Esophagus (tissue), 2 donors: Measurements from ENCODE around the gene PTPRQ. TPM values are rescaled to one million over a fixed set of nuclear protein-coding genes. Genes with fewer than 3 reads are reported as not detected.

Source experiments
- H3K27ac ChIP-seq, 2 donors: one replicate each; pipeline ENCODE4 v1.5.1; 2013; ENCODE audit warnings: low read depth in 2 of 2, mild to moderate bottlenecking in 2 of 2, inconsistent platforms in 1 of 2, low read length in 1 of 2, moderate library complexity in 1 of 2
- H3K27me3 ChIP-seq, 2 donors: one replicate each; pipeline ENCODE4 v1.6.1; 2013; ENCODE audit warnings: low read length in 2 of 2, control low read depth in 1 of 2, mild to moderate bottlenecking in 1 of 2; ENCODE audit not compliant: insufficient read depth in 2 of 2, control insufficient read depth in 1 of 2
- H3K36me3 ChIP-seq, 2 donors: one replicate each; pipeline ENCODE4 v1.6.1; 2013; ENCODE audit warnings: low read length in 1 of 2; ENCODE audit not compliant: control insufficient read depth in 2 of 2, insufficient read depth in 2 of 2
- H3K4me1 ChIP-seq, 2 donors: one replicate each; pipeline ENCODE4 v1.6.1; 2013; ENCODE audit warnings: low read length in 1 of 2; ENCODE audit not compliant: control insufficient read depth in 2 of 2, insufficient read depth in 2 of 2
- H3K4me3 ChIP-seq, 2 donors: one replicate each; pipeline ENCODE4 v1.5.1; 2013; ENCODE audit warnings: low read length in 2 of 2, mild to moderate bottlenecking in 2 of 2, low read depth in 1 of 2, moderate library complexity in 1 of 2
- H3K9me3 ChIP-seq, 2 donors: one replicate each; pipeline ENCODE4 v1.6.1; 2013; ENCODE audit warnings: mild to moderate bottlenecking in 2 of 2, low read depth in 1 of 2, low read length in 1 of 2, moderate library complexity in 1 of 2; ENCODE audit not compliant: control insufficient read depth in 2 of 2, insufficient read depth in 1 of 2
- WGBS, 2 donors: extraction: QIAGEN DNeasy Blood & Tissue Kit; methylation state at CpG; one replicate each; pipeline ENCODE4 v1.1.7; 2013; 5-methylcytosine and 5-hydroxymethylcytosine counted together
- polyA plus RNA-seq, 2 donors: library from polyadenylated mRNA; stranded (reverse); fragments of 200-250 nt; gene quantifications; one replicate each; pipeline ENCODE4 v1.2.3, GENCODE V29; 2013
- donor health status: healthy with polysubstance abuse.
- donor health status: Bipolar disorder and iron deficiency.

PTPRQ gene
- polyA plus RNA-seq, 2 donors = 0.20 to 0.22 TPM

GRCh38 chr12:80625051-80625450 is 181.0 kb downstream of the PTPRQ start:
- no peaks in the 10 kb centered on the region for H3K9me3 ChIP-seq
- H3K4me1 ChIP-seq = no peaks in the 10 kb centered on the region
- no peak overlapping the region for H3K4me3 ChIP-seq
- H3K36me3 ChIP-seq = no peaks in the 10 kb centered on the region
- H3K27ac ChIP-seq = no peak overlapping the region
- WGBS, 2 donors = 79 to 86% methylated on average over 1 of the region's 1 CpG
- no peaks in the 10 kb centered on the region for H3K27me3 ChIP-seq

- Histone ChIP-seq H3K27me3 (no peaks in the 10 kb centered on the region), H3K9me3 (no peaks in the 10 kb centered on the region), H3K4me3 (no peak overlapping the region), H3K4me1 (no peaks in the 10 kb centered on the region), H3K36me3 (no peaks in the 10 kb centered on the region), H3K27ac (no peak overlapping the region)
- 54 to 61% methylated on average over 3 of the region's 3 CpGs for WGBS, 2 donors
Measured at GRCh38 chr12:80625901-80626300, 181.9 kb downstream of the PTPRQ start.

- Histone ChIP-seq H3K4me3 (no peak overlapping the region), H3K27me3 (no peaks in the 10 kb centered on the region), H3K27ac (no peak overlapping the region), H3K9me3 (no peaks in the 10 kb centered on the region), H3K36me3 (no peaks in the 10 kb centered on the region), H3K4me1 (no peaks in the 10 kb centered on the region)
Measured at GRCh38 chr12:80627782-80628181, 183.7 kb downstream of the PTPRQ start.

- no peaks in the 10 kb centered on the region for H3K4me1 ChIP-seq
- no peak overlapping the region for H3K27ac ChIP-seq
- H3K9me3 ChIP-seq = no peaks in the 10 kb centered on the region
- H3K4me3 ChIP-seq = no peak overlapping the region
- no peaks in the 10 kb centered on the region for H3K27me3 ChIP-seq
- WGBS, 2 donors = 43 to 49% methylated on average over 4 of the region's 4 CpGs
- H3K36me3 ChIP-seq = no peaks in the 10 kb centered on the region
Measured at GRCh38 chr12:80632835-80633234, 188.8 kb downstream of the PTPRQ start.

- Histone ChIP-seq H3K9me3 (no peaks in the 10 kb centered on the region), H3K36me3 (no peaks in the 10 kb centered on the region), H3K27me3 (no peaks in the 10 kb centered on the region), H3K4me3 (no peak overlapping the region), H3K27ac (no peak overlapping the region), H3K4me1 (no peaks in the 10 kb centered on the region)
- 60 to 62% methylated on average over 6 of the region's 6 CpGs for WGBS, 2 donors
Measured at GRCh38 chr12:80634903-80635302, 190.9 kb downstream of the PTPRQ start.

GRCh38 chr12:80636832-80637231 is 192.8 kb downstream of the PTPRQ start:
- Histone ChIP-seq H3K4me1 (no peaks in the 10 kb centered on the region), H3K9me3 (no peaks in the 10 kb centered on the region), H3K27ac (no peak overlapping the region), H3K36me3 (no peaks in the 10 kb centered on the region), H3K4me3 (no peak overlapping the region), H3K27me3 (no peaks in the 10 kb centered on the region)
- WGBS, 2 donors = 74 to 79% methylated on average over 4 of the region's 4 CpGs

- H3K4me1 ChIP-seq = no peaks in the 10 kb centered on the region
- no peaks in the 10 kb centered on the region for H3K9me3 ChIP-seq
- 78 to 86% methylated on average over 2 of the region's 2 CpGs for WGBS, 2 donors
- no peak overlapping the region for H3K4me3 ChIP-seq
- H3K27ac ChIP-seq = no peak overlapping the region
- no peaks in the 10 kb centered on the region for H3K27me3 ChIP-seq
- no peaks in the 10 kb centered on the region for H3K36me3 ChIP-seq
Measured at GRCh38 chr12:80641936-80642335, 197.9 kb downstream of the PTPRQ start.

GRCh38 chr12:80643961-80644360 is 199.9 kb downstream of the PTPRQ start:
- 25 to 33% methylated on average over 2 of the region's 2 CpGs for WGBS, 2 donors

GRCh38 chr12:80648881-80649280 is 204.8 kb downstream of the PTPRQ start:
- Histone ChIP-seq H3K36me3 (no peaks in the 10 kb centered on the region), H3K4me1 (no peaks in the 10 kb centered on the region), H3K27me3 (no peaks in the 10 kb centered on the region), H3K9me3 (no peaks in the 10 kb centered on the region), H3K27ac (no peak overlapping the region), H3K4me3 (no peak overlapping the region)
- WGBS, 2 donors = 29 to 38% methylated on average over 1 of the region's 1 CpG

More at GRCh38 chr12:80643961-80644360, 199.9 kb downstream of the PTPRQ start:
- Histone ChIP-seq H3K4me1 (no peaks in the 10 kb centered on the region), H3K36me3 (no peaks in the 10 kb centered on the region), H3K4me3 (no peak overlapping the region), H3K27me3 (no peaks in the 10 kb centered on the region), H3K9me3 (no peaks in the 10 kb centered on the region), H3K27ac (no peak overlapping the region)

GRCh38 chr12:80655751-80656150 is 211.7 kb downstream of the PTPRQ start:
- WGBS, 2 donors = 42 to 47% methylated on average over 2 of the region's 2 CpGs
- H3K27me3 ChIP-seq = no peaks in the 10 kb centered on the region
- no peaks in the 10 kb centered on the region for H3K36me3 ChIP-seq
- H3K9me3 ChIP-seq = no peaks in the 10 kb centered on the region
- no peak overlapping the region for H3K27ac ChIP-seq
- H3K4me3 ChIP-seq = no peak overlapping the region
- no peaks in the 10 kb centered on the region for H3K4me1 ChIP-seq
